Measurements from ENCODE around the gene DNAH1.

Gene DNAH1

GRCh38 chr3:52314489-52314888 lies 1.6 kb upstream of the DNAH1 start:
- no peak overlapping the region for H2AFZ ChIP-seq (ENCODE audit: low read depth, low read length, severe bottlenecking)
- H3F3A ChIP-seq (ENCODE audit: insufficient read depth): no peaks in the 10 kb centered on the region
- H3K27me3 ChIP-seq (ENCODE audit: low read length): no peaks in the 10 kb centered on the region
- no peak for TF ChIP-seq EZH2phosphoT487 (conservative IDR thresholded peaks at IDR 0.05; ENCODE audit: low read length)
- no peak for TF ChIP-seq CTCF (IDR thresholded peaks at IDR 0.05; ENCODE audit: insufficient read depth, low read length, poor library complexity, severe bottlenecking)
- H4K20me1 ChIP-seq (ENCODE audit: low read depth, low read length): no peaks in the 10 kb centered on the region
- H3K4me2 ChIP-seq (ENCODE audit: low read depth, low read length, poor library complexity, severe bottlenecking): no peak overlapping the region
- H3K27ac ChIP-seq (ENCODE audit: low read depth, low read length): no peak overlapping the region
- H3K4me3 ChIP-seq (ENCODE audit: insufficient read depth, low read length, poor library complexity, severe bottlenecking): no peak overlapping the region
- no peaks in the 10 kb centered on the region for H3K79me2 ChIP-seq (ENCODE audit: insufficient read depth, low read length)
- H3K9me2 ChIP-seq (replicated peaks; ENCODE audit: insufficient read depth, low read length): no peaks in the 10 kb centered on the region
- H3K9me3 ChIP-seq (ENCODE audit: insufficient read depth, low read length): no peaks in the 10 kb centered on the region
- H3K9ac ChIP-seq (ENCODE audit: low read length): no peak overlapping the region
- no peaks in the 10 kb centered on the region for H3K36me3 ChIP-seq (ENCODE audit: low read length)

- no peak overlapping the region for H3K4me3 ChIP-seq (ENCODE audit: insufficient read depth, low read length, poor library complexity, severe bottlenecking)
- no peak overlapping the region for H3K27ac ChIP-seq (ENCODE audit: low read depth, low read length)
- TF ChIP-seq CTCF (IDR thresholded peaks at IDR 0.05; ENCODE audit: insufficient read depth, low read length, poor library complexity, severe bottlenecking): no peak
- no peak overlapping the region for H3K9ac ChIP-seq (ENCODE audit: low read length)
- no peak overlapping the region for H3K4me2 ChIP-seq (ENCODE audit: low read depth, low read length, poor library complexity, severe bottlenecking)
- H3K9me2 ChIP-seq (replicated peaks; ENCODE audit: insufficient read depth, low read length): no peaks in the 10 kb centered on the region
- no peak overlapping the region for H2AFZ ChIP-seq (ENCODE audit: low read depth, low read length, severe bottlenecking)
- H3F3A ChIP-seq (ENCODE audit: insufficient read depth): no peaks in the 10 kb centered on the region
- H3K27me3 ChIP-seq (ENCODE audit: low read length): no peaks in the 10 kb centered on the region
- no peaks in the 10 kb centered on the region for H3K36me3 ChIP-seq (ENCODE audit: low read length)
- no peaks in the 10 kb centered on the region for H4K20me1 ChIP-seq (ENCODE audit: low read depth, low read length)
- no peaks in the 10 kb centered on the region for H3K9me3 ChIP-seq (ENCODE audit: insufficient read depth, low read length)
- no peaks in the 10 kb centered on the region for H3K79me2 ChIP-seq (ENCODE audit: insufficient read depth, low read length)
Observed at GRCh38 chr3:52315006-52315405, 1.1 kb upstream of the DNAH1 start.

- H3K4me3 ChIP-seq (ENCODE audit: insufficient read depth, low read length, poor library complexity, severe bottlenecking): no peak overlapping the region
- TF ChIP-seq CTCF (IDR thresholded peaks at IDR 0.05; ENCODE audit: insufficient read depth, low read length, poor library complexity, severe bottlenecking): no peak
- no peak for TF ChIP-seq EZH2phosphoT487 (conservative IDR thresholded peaks at IDR 0.05; ENCODE audit: low read length)
- H3K27me3 ChIP-seq (ENCODE audit: low read length): no peaks in the 10 kb centered on the region
- no peak overlapping the region for H3K4me2 ChIP-seq (ENCODE audit: low read depth, low read length, poor library complexity, severe bottlenecking)
- H3K36me3 ChIP-seq (ENCODE audit: low read length): no peaks in the 10 kb centered on the region
- H4K20me1 ChIP-seq (ENCODE audit: low read depth, low read length): no peaks in the 10 kb centered on the region
- no peaks in the 10 kb centered on the region for H3K9me2 ChIP-seq (replicated peaks; ENCODE audit: insufficient read depth, low read length)
- H3K9ac ChIP-seq (ENCODE audit: low read length): no peak overlapping the region
- H3K27ac ChIP-seq (ENCODE audit: low read depth, low read length): no peak overlapping the region
- H3K9me3 ChIP-seq (ENCODE audit: insufficient read depth, low read length): no peaks in the 10 kb centered on the region
- H2AFZ ChIP-seq (ENCODE audit: low read depth, low read length, severe bottlenecking): no peak overlapping the region
- no peaks in the 10 kb centered on the region for H3F3A ChIP-seq (ENCODE audit: insufficient read depth)
- H3K79me2 ChIP-seq (ENCODE audit: insufficient read depth, low read length): no peaks in the 10 kb centered on the region
Observed at GRCh38 chr3:52317208-52318000, 1.3 kb downstream of the DNAH1 start.

All from SU-DHL-6 (cell line).